Fibroblast of skin of left biceps (primary cell): ENCODE results near the gene FBXO47.

ENCODE experiments used
- DNase-seq, 2 experiments: peaks; one replicate each; pipeline ENCODE4 v3.0.0-alpha.2; 2013; ENCODE audit warnings: low read depth in 2 of 2

The FBXO47 gene

GRCh38 chr17:38905375-38905774 is 61.8 kb downstream of the FBXO47 start:
- no peak for DNase-seq

- no peak for DNase-seq
These were observed 62.3 kb downstream of the FBXO47 start for GRCh38 chr17:38904892-38905291.

DNA sequence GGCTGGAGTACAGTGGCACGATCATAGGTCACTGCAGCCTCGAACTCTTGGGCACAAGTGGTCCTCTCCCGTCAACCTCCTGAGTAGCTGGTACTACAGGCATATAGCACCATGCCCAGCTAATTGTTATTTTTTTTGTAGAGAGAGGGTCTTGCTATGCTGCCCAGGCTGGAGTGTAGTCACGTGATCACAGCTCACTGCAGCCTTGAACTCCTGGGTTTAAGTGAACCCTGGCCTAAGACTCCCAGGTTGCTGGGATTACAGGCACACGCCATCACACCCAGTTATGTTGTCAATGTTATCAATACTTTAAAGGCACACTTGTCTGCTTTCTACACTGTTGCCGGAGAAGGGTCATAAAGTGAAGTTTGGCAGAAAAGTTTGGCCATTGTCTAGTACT is 63.8 kb downstream of the FBXO47 start:
- no peak for DNase-seq

DNA sequence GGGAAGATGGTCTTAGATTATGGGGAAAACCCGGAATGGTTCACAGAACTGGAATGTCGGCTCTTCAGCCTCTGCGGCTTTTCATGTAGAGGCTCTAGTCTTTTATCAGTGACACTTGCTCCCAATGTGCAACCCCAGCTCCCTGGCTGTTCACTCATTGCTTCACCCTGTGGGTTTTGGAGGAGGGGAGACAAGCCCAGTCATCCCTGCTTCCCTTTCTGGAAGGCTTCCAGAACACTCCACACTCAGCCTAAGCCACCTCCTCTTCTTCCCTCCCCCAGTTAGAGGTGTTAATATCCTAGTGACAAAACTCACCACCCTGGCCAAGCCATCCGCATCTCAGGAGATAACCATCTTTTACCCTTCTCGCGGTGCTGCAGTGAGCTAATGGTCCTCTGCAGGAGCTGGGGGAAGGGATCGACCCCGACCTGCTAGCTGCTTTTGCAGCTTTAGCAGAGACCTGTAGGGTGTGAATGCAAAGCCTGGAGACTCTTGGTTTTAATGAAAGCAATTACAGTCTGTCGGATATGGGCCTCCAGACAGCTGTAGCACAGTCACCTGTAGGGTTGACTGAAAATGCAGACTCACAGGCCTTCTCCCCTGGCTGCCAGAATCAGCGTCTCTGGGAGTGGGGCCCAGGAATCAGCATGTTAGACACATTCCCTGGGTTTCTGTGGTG is 66.1 kb downstream of the FBXO47 start:
- peak; percentile 93 for DNase-seq

GRCh38 chr17:38899421-38899820 is 67.8 kb downstream of the FBXO47 start:
- no peak for DNase-seq

- no peak for DNase-seq
These were observed 68.3 kb downstream of the FBXO47 start for GRCh38 chr17:38898812-38899348.

GRCh38 chr17:38898291-38898679 is 68.9 kb downstream of the FBXO47 start:
- no peak for DNase-seq

DNA sequence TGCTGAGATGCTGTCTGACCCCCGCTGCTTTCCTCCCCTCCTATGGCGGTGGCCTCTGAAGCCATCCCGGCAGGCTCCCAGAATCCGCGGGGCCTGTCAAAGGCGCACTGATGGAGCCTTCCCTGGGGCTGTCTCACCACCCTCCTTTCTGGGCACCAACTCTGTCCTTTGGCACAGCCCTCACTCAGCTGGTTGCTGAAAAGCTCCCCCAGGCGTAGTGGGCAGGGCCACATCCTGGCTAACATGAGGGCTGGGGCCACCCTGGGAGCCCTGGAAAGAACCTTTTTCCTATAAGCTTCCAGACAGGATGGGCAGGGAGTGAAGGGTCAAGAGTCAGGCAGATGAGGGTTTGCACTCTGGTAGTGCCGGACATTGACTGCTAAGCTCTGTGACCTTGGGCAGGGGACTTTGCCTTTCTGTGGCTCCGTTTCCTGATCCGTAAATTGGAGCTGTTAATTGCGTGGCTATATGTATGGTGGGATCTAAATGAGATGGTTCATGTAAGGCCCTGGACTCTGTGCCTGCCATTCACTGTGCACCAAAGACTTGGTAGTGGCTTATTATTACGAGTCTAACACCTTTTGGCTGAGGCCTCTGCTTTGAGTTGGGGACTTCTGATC is 69.4 kb downstream of the FBXO47 start:
- no peak for DNase-seq

GRCh38 chr17:38897176-38897575 is 70.0 kb downstream of the FBXO47 start:
- no peak for DNase-seq

DNA sequence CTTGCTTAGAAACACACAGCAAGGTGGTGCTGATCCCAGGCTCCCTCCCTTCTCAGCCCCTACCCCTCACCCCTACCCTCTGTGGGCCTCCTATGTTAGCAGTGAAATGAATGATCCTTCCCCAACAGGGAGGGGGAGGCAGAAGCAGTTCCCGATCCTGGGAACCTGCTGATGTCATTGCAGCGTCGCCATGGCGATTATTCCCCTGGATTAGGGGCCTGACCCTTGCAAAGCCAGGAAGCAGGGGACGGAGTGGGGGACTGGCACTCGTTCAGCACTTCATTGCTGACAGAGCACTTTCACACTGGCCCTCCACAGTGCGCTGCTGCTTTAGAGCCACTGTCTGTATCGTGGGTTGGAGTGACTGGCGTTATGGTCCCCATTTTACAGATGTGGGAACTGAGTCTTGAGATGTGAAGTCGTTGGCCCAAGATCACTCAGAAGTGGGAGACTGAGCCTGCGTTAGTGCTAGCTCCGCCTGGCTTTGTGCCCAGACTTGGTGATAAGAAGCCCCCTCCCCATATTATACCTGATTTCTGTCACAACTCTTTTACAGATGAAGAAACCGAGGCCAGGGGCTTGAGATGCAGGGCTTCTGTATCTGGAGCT is 70.8 kb downstream of the FBXO47 start:
- DNase-seq: no peak

DNA sequence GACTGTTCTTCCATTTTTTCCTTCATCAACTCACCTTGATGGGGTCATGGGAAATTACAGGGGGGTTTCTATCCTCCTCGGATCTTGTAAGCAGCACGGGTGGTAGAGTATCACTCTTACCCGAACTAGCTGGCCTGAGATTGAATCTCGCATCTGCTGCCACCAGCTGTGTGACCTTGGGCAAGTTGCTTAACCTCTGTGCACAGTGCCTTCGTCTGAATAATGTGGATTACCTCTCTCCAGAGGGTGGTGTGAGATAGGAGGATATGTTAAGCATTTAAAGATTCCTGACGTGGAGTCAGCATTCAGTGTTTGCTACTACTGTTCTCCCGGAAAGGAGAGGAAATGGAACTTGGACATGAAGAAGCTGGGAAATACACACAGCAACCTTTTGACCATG is 72.9 kb downstream of the FBXO47 start:
- DNase-seq: no peak

DNA sequence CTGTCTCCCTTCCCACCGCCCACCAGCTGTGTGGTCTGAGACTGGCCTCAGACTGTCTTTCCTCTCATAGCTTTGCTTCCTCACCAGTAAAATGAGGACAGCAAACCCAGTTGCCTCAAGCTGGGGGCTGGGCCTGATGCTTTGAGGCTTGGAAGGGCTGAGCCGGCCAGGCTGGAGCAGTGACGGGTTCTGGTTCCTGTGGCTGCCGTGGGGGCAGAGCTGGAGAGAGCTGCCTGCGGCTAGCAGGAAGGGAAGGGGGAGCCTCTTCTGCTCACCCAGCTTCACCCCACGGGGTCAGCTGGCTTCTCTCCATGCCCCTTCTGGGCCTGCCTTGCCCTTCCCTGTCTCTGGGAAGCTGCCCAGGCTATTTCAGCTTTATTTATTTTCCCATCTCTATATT is 73.6 kb downstream of the FBXO47 start:
- DNase-seq: no peak

- DNase-seq: no peak
These were observed 74.1 kb downstream of the FBXO47 start for GRCh38 chr17:38893113-38893512.

DNA sequence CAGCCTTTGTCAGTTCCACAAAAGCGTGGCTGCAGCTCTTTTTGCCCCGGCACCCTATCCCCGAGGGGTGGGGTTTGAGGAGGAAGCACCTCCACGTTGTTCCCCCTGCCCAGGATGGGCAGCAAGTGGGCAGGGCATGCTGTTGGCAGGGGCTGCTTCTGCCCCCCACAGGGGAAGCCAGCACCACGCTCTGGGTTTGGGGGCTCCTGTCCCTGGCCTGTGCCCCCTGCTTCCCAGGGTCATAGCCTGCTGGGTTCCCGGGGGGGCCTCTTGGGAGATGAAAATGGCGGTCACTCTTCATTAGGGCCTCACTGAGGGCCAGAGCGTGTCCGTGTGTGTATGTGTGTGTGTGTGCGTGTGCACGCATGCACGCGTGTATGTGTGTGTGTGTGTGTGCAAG is 74.6 kb downstream of the FBXO47 start:
- DNase-seq: no peak

- DNase-seq: no peak
These were observed 75.1 kb downstream of the FBXO47 start for GRCh38 chr17:38892083-38892482.

GRCh38 chr17:38891441-38891840 is 75.8 kb downstream of the FBXO47 start:
- DNase-seq: no peak

DNA sequence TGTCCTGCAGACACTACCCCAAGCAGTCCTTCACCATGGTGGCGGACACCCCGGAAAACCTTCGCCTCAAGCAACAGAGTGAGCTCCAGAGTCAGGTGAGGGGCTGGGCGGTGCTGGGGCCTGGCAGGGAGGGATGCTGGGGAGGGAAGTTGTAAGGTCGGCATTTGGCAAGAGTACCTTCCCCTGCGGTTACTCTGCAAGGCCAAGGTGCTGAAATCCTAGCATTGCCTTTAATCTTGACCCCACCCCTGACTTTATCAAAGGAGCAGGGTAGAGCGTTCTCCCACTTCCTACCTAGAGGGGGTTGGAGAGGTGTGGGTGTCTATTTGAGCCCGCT is 76.8 kb downstream of the FBXO47 start:
- DNase-seq: no peak

DNA sequence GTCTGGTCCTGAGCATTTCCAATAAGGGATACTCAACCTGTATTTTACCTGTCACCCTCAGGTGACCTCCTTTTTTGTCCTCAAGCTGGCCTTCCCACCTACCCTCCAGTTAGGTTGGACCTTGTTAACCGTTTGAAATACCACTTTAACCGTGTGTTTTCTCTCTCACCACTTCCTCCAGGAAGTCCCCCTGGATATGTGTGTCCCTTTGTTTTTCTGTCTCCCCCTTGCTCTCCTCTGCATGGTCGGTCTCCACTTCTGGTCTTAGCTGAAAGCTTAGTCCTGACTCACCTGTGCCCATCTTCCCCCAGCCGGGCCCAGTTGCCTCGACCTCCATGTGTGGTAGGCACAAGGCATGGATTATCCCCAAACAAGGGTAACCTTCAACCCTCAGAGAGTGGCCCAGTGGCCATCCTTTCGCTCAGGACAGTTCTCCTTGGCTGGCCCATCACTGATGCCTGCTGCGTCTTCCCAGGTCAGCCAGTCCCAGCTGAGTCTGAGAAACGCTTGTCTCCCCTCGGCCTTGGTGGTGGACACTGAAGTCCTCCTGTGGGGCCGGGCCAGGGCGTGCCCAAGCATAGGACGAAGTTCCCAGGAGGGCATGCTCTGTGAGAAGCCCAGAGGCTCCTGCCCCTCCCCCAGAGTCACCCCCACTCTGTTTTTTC is 77.3 kb downstream of the FBXO47 start:
- DNase-seq: no peak

GRCh38 chr17:38888842-38889241 is 78.4 kb downstream of the FBXO47 start:
- no peak for DNase-seq

GRCh38 chr17:38886643-38887010 is 80.6 kb downstream of the FBXO47 start:
- no peak for DNase-seq
